NCI-H1105 treated with DMSO at 0.1 percent for 48 hours (cell line): ENCODE results near the gene INO80D.
A peak's percentile ranks its signal among the peaks of the same experiment; 100 is the strongest.
"Not testable (repeated sequence)": the region's sequence is repeated elsewhere in the genome, so short reads cannot be mapped to it uniquely, and the experiment has no call there.

Experiments
- DNase-seq: peaks from one replicate; lab custom pipeline; 2025; lab: John Stamatoyannopoulos, UW

Gene INO80D

GRCh38 chr2:206083602-206084438 is 2.2 kb downstream of the INO80D start:
- DNase-seq = no peak

- DNase-seq = no peak
Measured at GRCh38 chr2:206082298-206082843, 3.6 kb downstream of the INO80D start.

- DNase-seq = no peak
Measured at GRCh38 chr2:206080927-206081326, 5.0 kb downstream of the INO80D start.

GRCh38 chr2:206079699-206080465 is 6.1 kb downstream of the INO80D start:
- DNase-seq = no peak

- DNase-seq = not testable (repeated sequence)
Measured at GRCh38 chr2:206077879-206078278, 8.1 kb downstream of the INO80D start.

GRCh38 chr2:206075113-206075512 is 10.9 kb downstream of the INO80D start:
- no peak for DNase-seq

- DNase-seq = no peak
Measured at GRCh38 chr2:206071807-206072206, 14.2 kb downstream of the INO80D start.

- DNase-seq = no peak
Measured at GRCh38 chr2:206069417-206069816, 16.6 kb downstream of the INO80D start.

- no peak for DNase-seq
Measured at GRCh38 chr2:206068207-206068606, 17.8 kb downstream of the INO80D start.

GRCh38 chr2:206064077-206064476 is 21.9 kb downstream of the INO80D start:
- no peak for DNase-seq

GRCh38 chr2:206063635-206064034 is 22.3 kb downstream of the INO80D start:
- DNase-seq = no peak

GRCh38 chr2:206062724-206063123 is 23.2 kb downstream of the INO80D start:
- DNase-seq = no peak

GRCh38 chr2:206056286-206056685 is 29.7 kb downstream of the INO80D start:
- no peak for DNase-seq

- no peak for DNase-seq
Measured at GRCh38 chr2:206054952-206055351, 31.0 kb downstream of the INO80D start.

- DNase-seq = no peak
Measured at GRCh38 chr2:206051912-206052311, 34.1 kb downstream of the INO80D start.

- DNase-seq = no peak
Measured at GRCh38 chr2:206049392-206049791, 36.6 kb downstream of the INO80D start.

- DNase-seq = no peak
Measured at GRCh38 chr2:206045251-206045650, 40.7 kb downstream of the INO80D start.

GRCh38 chr2:206040525-206040924 is 45.4 kb downstream of the INO80D start:
- no peak for DNase-seq

- DNase-seq = peak; percentile 24
Measured at GRCh38 chr2:206035393-206035792, 50.6 kb downstream of the INO80D start.

GRCh38 chr2:206033452-206033851 is 52.5 kb downstream of the INO80D start:
- DNase-seq = not testable (repeated sequence)

GRCh38 chr2:206031950-206032567 is 53.9 kb downstream of the INO80D start:
- DNase-seq = no peak

- DNase-seq = no peak
Measured at GRCh38 chr2:206031162-206031784, 54.7 kb downstream of the INO80D start.
